ENCODE data around the gene TNN. TPM values are rescaled to one million over a fixed set of nuclear protein-coding genes. Genes with fewer than 3 reads are reported as not detected.

Gene TNN
- total and polyA plus RNA-seq, 11 donors: 0.03 to 0.59 (median 0.12) TPM; not detected in 3

DNA sequence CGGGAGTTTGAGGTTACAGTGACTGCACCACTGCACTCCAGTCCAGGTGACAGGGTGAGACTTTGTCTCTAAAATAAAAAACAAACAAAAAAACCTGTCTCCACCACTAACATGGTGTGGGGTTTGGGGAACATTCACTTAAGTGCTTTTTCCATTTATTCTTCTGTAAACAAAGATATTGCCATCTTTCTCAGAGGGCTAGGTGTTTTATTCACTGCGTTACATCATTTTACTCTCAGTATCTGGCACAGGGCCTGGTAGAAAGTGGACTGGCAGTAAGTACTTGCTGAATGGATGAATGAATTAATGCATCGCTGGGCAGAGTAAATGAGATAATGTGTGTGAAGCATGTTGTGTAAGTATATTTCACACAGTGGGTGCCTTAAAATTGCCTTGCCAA, 104.9 kb downstream of the TNN start:
- Histone ChIP-seq H3K27ac (no peak overlapping the region), H3K9me3 (no peaks in the 10 kb centered on the region), H3K27me3 (no peaks in the 10 kb centered on the region), H3K36me3 (peaks cover 0 to 60% (median 37%) of the 10 kb centered on the region in 9 donors), H3K4me1 (peaks cover 0 to 25% (median 12%) of the 10 kb centered on the region in 12 donors), H3K4me3 (no peak overlapping the region)
- ATAC-seq (no peak), DNase-seq (no peak)
- intact Hi-C loops (cut with DNase I): no loop called here
- WGBS, 4 donors: 93 to 98% (median 94%) methylated on average over 3 of the region's 3 CpGs
- TF ChIP-seq, protein P1, sequence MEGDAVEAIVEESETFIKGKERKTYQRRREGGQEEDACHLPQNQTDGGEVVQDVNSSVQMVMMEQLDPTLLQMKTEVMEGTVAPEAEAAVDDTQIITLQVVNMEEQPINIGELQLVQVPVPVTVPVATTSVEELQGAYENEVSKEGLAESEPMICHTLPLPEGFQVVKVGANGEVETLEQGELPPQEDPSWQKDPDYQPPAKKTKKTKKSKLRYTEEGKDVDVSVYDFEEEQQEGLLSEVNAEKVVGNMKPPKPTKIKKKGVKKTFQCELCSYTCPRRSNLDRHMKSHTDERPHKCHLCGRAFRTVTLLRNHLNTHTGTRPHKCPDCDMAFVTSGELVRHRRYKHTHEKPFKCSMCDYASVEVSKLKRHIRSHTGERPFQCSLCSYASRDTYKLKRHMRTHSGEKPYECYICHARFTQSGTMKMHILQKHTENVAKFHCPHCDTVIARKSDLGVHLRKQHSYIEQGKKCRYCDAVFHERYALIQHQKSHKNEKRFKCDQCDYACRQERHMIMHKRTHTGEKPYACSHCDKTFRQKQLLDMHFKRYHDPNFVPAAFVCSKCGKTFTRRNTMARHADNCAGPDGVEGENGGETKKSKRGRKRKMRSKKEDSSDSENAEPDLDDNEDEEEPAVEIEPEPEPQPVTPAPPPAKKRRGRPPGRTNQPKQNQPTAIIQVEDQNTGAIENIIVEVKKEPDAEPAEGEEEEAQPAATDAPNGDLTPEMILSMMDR (IDR thresholded peaks at IDR 0.05): no peak
- no peak for TF ChIP-seq POLR2A (IDR thresholded peaks at IDR 0.05)

DNA sequence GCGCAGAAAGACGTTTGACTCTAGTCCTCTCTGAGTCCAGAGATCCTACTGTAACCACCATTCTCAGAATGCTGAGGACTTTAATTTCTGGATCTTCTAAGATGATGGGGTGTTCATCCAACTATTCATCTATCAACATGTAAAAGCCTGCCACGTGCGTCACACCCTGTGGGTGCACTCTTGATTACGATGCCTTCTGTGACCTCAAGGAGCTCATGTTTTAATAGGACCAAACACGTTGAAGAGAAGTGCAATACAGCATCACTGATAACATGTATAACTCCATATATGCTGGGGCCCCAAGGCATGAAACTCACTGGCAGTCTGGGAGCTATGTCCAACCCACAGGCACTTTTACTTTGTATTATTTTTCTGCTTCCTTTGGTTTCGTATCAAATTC, 105.9 kb downstream of the TNN start:
- Histone ChIP-seq H3K27ac (no peak overlapping the region), H3K9me3 (no peaks in the 10 kb centered on the region), H3K27me3 (no peaks in the 10 kb centered on the region), H3K36me3 (peaks cover 0 to 67% (median 36%) of the 10 kb centered on the region in 9 donors), H3K4me1 (peaks cover 0 to 25% (median 12%) of the 10 kb centered on the region in 12 donors), H3K4me3 (no peak overlapping the region)
- 85 to 90% (median 88%) methylated on average over 7 of the region's 7 CpGs for WGBS, 4 donors
- ATAC-seq (no peak), DNase-seq (no peak)
- intact Hi-C loops (cut with DNase I): no loop called here
- TF ChIP-seq POLR2A (IDR thresholded peaks at IDR 0.05): no peak
- TF ChIP-seq, protein P1 (IDR thresholded peaks at IDR 0.05): no peak

DNA sequence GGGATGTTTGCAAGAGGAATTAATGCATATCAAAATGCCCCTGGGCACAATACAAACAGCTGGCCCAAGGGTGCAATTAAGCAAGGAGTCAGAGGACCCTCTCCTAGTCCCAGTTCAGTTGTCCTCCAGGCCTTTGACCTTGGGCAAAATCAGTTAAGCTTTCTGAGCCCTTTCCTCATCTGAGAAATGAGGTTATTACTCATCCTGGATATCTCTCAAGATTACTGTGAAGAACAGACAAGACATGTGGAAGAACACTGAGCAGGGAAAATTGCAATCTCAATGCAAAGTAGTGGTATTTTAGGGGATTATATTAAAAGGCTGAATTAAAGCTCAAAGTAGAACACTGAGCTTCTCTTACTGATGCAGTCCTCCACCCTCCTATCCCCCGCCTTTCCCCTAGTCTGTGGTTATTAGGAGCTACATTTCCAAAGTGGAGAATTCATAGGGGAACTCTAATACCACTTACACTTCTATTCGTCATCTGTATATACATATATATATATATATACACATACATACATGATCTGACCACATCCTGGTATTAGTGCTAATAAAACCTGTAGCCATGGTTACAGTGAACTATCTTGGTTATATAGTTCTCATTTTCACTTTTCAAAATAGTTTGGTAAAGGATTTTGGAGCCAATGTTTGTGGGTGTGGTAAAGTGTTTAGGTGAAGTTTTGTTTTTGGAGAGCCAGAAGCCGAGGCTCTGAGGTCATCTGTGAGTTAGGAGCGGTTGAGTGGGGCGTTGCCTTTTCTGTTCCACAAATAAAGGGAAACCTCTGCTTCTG, 106.9 kb downstream of the TNN start:
- peaks cover 0 to 26% (median 9%) of the 10 kb centered on the region in 12 donors for H3K4me1 ChIP-seq
- intact Hi-C loops (cut with DNase I): no loop called here
- TF ChIP-seq, protein P1 (IDR thresholded peaks at IDR 0.05): no peak
- TF ChIP-seq POLR2A (IDR thresholded peaks at IDR 0.05): no peak
- no peaks in the 10 kb centered on the region for H3K9me3 ChIP-seq
- no peak for ATAC-seq
- peaks cover 0 to 63% (median 31%) of the 10 kb centered on the region in 9 donors for H3K36me3 ChIP-seq
- 77 to 82% (median 81%) methylated on average over 5 of the region's 5 CpGs for WGBS, 4 donors
- no peaks in the 10 kb centered on the region for H3K27me3 ChIP-seq
- no peak overlapping the region for H3K4me3 ChIP-seq
- no peak for DNase-seq
- H3K27ac ChIP-seq: no peak overlapping the region

DNA sequence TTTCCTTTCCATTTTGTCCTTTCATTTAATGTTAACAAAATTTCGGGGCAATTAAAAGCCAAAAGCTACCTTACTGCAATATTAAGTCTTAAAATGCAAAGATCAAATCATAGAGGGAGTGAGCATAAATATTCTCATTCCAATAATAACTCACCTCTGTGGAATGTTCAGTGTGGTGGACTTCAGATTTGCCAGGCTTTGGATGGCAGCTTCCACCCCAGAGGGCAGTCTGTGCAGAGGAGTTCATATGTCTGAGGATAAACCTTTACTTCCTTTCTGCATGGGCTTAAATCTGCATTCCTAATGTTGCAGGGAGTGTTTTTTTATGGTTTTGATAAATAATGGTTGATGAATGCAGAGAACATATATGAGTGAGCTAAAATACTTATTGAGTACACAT, 108.6 kb downstream of the TNN start:
- no peak for DNase-seq
- H3K27me3 ChIP-seq: no peaks in the 10 kb centered on the region
- no peak overlapping the region for H3K27ac ChIP-seq
- H3K4me3 ChIP-seq: no peak overlapping the region
- ATAC-seq: no peak
- H3K9me3 ChIP-seq: no peaks in the 10 kb centered on the region
- TF ChIP-seq POLR2A (IDR thresholded peaks at IDR 0.05): no peak
- TF ChIP-seq, protein P1 (IDR thresholded peaks at IDR 0.05): no peak
- H3K4me1 ChIP-seq: peaks cover 0 to 31% (median 14%) of the 10 kb centered on the region in 12 donors
- peaks cover 0 to 59% (median 31%) of the 10 kb centered on the region in 9 donors for H3K36me3 ChIP-seq
- intact Hi-C loops (cut with DNase I): no loop called here
- 96 to 99% (median 98%) methylated on average over 1 of the region's 1 CpG for WGBS, 4 donors

Data from heart left ventricle (tissue), 16 donors.